Fibroblast of lung (primary cell): ENCODE data around the gene PGA5.
"Not testable (repeated sequence)": the region's sequence is repeated elsewhere in the genome, so short reads cannot be mapped to it uniquely, and the experiment has no call there.

Source experiments
- CTCF ChIP-seq, 2 donors: IDR thresholded peaks in 1 of 2; conservative IDR thresholded peaks in 1 of 2; 1 replicate in 1 of 2; 2 replicates in 1 of 2; pipeline ENCODE4 v1.5.1; 2011 to 2012; ENCODE audit warnings: low read length in 2 of 2, control low read depth in 1 of 2, inconsistent platforms in 1 of 2, low read depth in 1 of 2, mild to moderate bottlenecking in 1 of 2
- EZH2 ChIP-seq: IDR thresholded peaks from 2 replicates; pipeline ENCODE4 v1.5.1; 2012; ENCODE audit warnings: low read length, control low read depth, mild to moderate bottlenecking; ENCODE audit errors: missing control alignments

- not testable (repeated sequence) for TF ChIP-seq CTCF (conservative IDR thresholded peaks at IDR 0.05 in 1 of 2, IDR thresholded peaks at IDR 0.05 in 1 of 2; ENCODE audit: low read depth in 1 of 2, low read length in 2 of 2); EZH2
Observed at GRCh38 chr11:61240288-61240687, 687 bp upstream of the PGA5 start.
